Midbrain (tissue), 1 donor: ENCODE measurements around the gene SLC24A3.

Experiments used
- DNase-seq: peaks from one replicate; lab custom pipeline; 2025; lab: John Stamatoyannopoulos, UW

The SLC24A3 gene

GRCh38 chr20:19344341-19344740, 131.9 kb downstream of the SLC24A3 start:
- DNase-seq = no peak

- DNase-seq = no peak
Measured at GRCh38 chr20:19347943-19348456, 135.6 kb downstream of the SLC24A3 start.

GRCh38 chr20:19348582-19348981, 136.1 kb downstream of the SLC24A3 start:
- no peak for DNase-seq

GRCh38 chr20:19349879-19350278, 137.4 kb downstream of the SLC24A3 start:
- DNase-seq = no peak

GRCh38 chr20:19351542-19351941, 139.1 kb downstream of the SLC24A3 start:
- DNase-seq = no peak

GRCh38 chr20:19354950-19355349, 142.5 kb downstream of the SLC24A3 start:
- DNase-seq = no peak

- no peak for DNase-seq
Measured at GRCh38 chr20:19361790-19362189, 149.3 kb downstream of the SLC24A3 start.

- DNase-seq = no peak
Measured at GRCh38 chr20:19363476-19363875, 151.0 kb downstream of the SLC24A3 start.

- DNase-seq = no peak
Measured at GRCh38 chr20:19367591-19367990, 155.1 kb downstream of the SLC24A3 start.

- peak; percentile 19 for DNase-seq
Measured at GRCh38 chr20:19368351-19368750, 155.9 kb downstream of the SLC24A3 start.

GRCh38 chr20:19370076-19371075, 157.9 kb downstream of the SLC24A3 start:
- no peak for DNase-seq

GRCh38 chr20:19371112-19371511, 158.7 kb downstream of the SLC24A3 start:
- no peak for DNase-seq

- no peak for DNase-seq
Measured at GRCh38 chr20:19374216-19374615, 161.8 kb downstream of the SLC24A3 start.

- no peak for DNase-seq
Measured at GRCh38 chr20:19375395-19375794, 163.0 kb downstream of the SLC24A3 start.

- no peak for DNase-seq
Measured at GRCh38 chr20:19375801-19376200, 163.4 kb downstream of the SLC24A3 start.

GRCh38 chr20:19376451-19377229, 164.2 kb downstream of the SLC24A3 start:
- DNase-seq = peak; percentile 71

- no peak for DNase-seq
Measured at GRCh38 chr20:19378058-19378457, 165.6 kb downstream of the SLC24A3 start.

- DNase-seq = no peak
Measured at GRCh38 chr20:19380211-19380610, 167.8 kb downstream of the SLC24A3 start.

- DNase-seq = no peak
Measured at GRCh38 chr20:19381947-19382346, 169.5 kb downstream of the SLC24A3 start.

GRCh38 chr20:19382386-19383340, 170.2 kb downstream of the SLC24A3 start:
- DNase-seq = no peak

GRCh38 chr20:19384940-19385339, 172.5 kb downstream of the SLC24A3 start:
- no peak for DNase-seq
